Transverse colon (tissue), 4 donors: Measurements from ENCODE around the gene SERPINA9.

Experiments
- POLR2A ChIP-seq: fragments of 450-650 bp; IDR thresholded peaks from one replicate; pipeline ENCODE4 v1.6.1; 2016; ENCODE audit warnings: antibody characterized with exemption, mild to moderate bottlenecking, moderate library complexity
- POLR2AphosphoS5 ChIP-seq, 3 donors: sonication (generic); formaldehyde crosslinking; IDR thresholded peaks; one replicate each; pipeline ENCODE4 v1.6.1; 2016; ENCODE audit warnings: antibody characterized with exemption in 3 of 3
- TF ChIP-seq, protein P1 (sequence below), 5 experiments: fragments of 200-600 bp in 3 of 5; fragments of 450-650 bp in 2 of 5; sonication (generic) in 3 of 5; IDR thresholded peaks; 1 replicate in 2 of 5; 2 replicates in 3 of 5; pipeline ENCODE4 v1.5.1; 2016 to 2017; ENCODE audit warnings: antibody characterized with exemption in 5 of 5, inconsistent platforms in 3 of 5, mild to moderate bottlenecking in 2 of 5, moderate library complexity in 1 of 5

DNA sequence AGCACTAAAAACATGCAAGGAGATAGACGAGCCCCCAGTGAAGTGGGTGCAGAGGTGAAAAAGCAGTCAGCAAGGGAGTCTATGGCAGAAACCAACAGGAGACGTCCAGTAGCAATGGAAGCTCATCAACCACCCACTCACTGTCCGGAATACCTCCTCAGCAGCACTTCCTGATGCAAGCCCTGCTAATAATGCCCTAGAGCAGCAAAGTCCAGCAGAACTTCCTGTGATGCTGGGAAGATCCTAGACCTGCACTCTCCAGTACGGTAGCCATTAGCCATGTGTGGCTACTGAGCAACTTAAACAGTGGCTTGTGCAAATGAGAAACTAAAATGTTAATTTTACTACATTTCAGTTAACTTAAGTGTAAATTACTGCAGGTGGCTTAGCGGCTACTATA, 11.0 kb downstream of the SERPINA9 start:
- TF ChIP-seq, protein P1, sequence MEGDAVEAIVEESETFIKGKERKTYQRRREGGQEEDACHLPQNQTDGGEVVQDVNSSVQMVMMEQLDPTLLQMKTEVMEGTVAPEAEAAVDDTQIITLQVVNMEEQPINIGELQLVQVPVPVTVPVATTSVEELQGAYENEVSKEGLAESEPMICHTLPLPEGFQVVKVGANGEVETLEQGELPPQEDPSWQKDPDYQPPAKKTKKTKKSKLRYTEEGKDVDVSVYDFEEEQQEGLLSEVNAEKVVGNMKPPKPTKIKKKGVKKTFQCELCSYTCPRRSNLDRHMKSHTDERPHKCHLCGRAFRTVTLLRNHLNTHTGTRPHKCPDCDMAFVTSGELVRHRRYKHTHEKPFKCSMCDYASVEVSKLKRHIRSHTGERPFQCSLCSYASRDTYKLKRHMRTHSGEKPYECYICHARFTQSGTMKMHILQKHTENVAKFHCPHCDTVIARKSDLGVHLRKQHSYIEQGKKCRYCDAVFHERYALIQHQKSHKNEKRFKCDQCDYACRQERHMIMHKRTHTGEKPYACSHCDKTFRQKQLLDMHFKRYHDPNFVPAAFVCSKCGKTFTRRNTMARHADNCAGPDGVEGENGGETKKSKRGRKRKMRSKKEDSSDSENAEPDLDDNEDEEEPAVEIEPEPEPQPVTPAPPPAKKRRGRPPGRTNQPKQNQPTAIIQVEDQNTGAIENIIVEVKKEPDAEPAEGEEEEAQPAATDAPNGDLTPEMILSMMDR (IDR thresholded peaks at IDR 0.05) = no peak
- TF ChIP-seq POLR2A (no peak), POLR2AphosphoS5 (IDR thresholded peaks at IDR 0.05) (no peak)
